WTC11 (cell line): ENCODE data around the gene CAMKMT.

ENCODE experiments used
- CTCF ChIP-seq: fragments of 200-600 bp; IDR thresholded peaks from 2 replicates; pipeline ENCODE4 v1.8.0; 2022; ENCODE audit warnings: antibody characterized with exemption
- E2F4 ChIP-seq: sonication (generic); formaldehyde crosslinking; IDR thresholded peaks from 2 replicates; pipeline ENCODE4 v1.8.1; 2022; ENCODE audit warnings: low read depth, mild to moderate bottlenecking, moderate library complexity, missing genetic modification reagents, borderline replicate concordance
- GABPB1 ChIP-seq: sonication (generic); formaldehyde crosslinking; IDR thresholded peaks from 2 replicates; pipeline ENCODE4 v1.8.1; 2023; ENCODE audit warnings: mild to moderate bottlenecking, missing genetic modification reagents
- MAX ChIP-seq: sonication (generic); formaldehyde crosslinking; IDR thresholded peaks from 2 replicates; pipeline ENCODE4 v1.8.0; 2022; ENCODE audit warnings: mild to moderate bottlenecking, missing genetic modification reagents
- NFATC4 ChIP-seq: fragments of 250-450 bp; sonication (Bioruptor Pico); IDR thresholded peaks from 2 replicates; pipeline ENCODE4 v1.9.0; 2021; ENCODE audit warnings: mild to moderate bottlenecking
- NR1H2 ChIP-seq: sonication (generic); formaldehyde crosslinking; IDR thresholded peaks from 2 replicates; pipeline ENCODE4 v1.9.0; 2021; ENCODE audit warnings: mild to moderate bottlenecking, moderate library complexity, missing genetic modification reagents
- NR3C1 ChIP-seq: sonication (generic); formaldehyde crosslinking; conservative IDR thresholded peaks from 2 replicates; pipeline ENCODE4 v1.8.1; 2023; ENCODE audit warnings: low read depth, mild to moderate bottlenecking, missing genetic modification reagents
- PREB ChIP-seq: sonication (generic); formaldehyde crosslinking; IDR thresholded peaks from 2 replicates; pipeline ENCODE4 v1.8.1; 2022; ENCODE audit warnings: mild to moderate bottlenecking, missing genetic modification reagents, moderate library complexity, borderline replicate concordance
- SP1 ChIP-seq: sonication (generic); formaldehyde crosslinking; conservative IDR thresholded peaks from 2 replicates; pipeline ENCODE4 v1.8.1; 2022; ENCODE audit warnings: missing genetic modification reagents

GRCh38 chr2:44767691-44768090 is 405.9 kb downstream of the CAMKMT start:
- TF ChIP-seq CTCF = no peak
- no peak for TF ChIP-seq NR3C1
- no peak for TF ChIP-seq PREB (CRISPR knock-in tag)
- no peak for TF ChIP-seq SP1 (CRISPR knock-in tag)
- TF ChIP-seq NFATC4 (CRISPR knock-in tag) = no peak
- TF ChIP-seq MAX (CRISPR knock-in tag) = no peak
- no peak for TF ChIP-seq GABPB1 (CRISPR knock-in tag)
- no peak for TF ChIP-seq NR1H2 (CRISPR knock-in tag)
- TF ChIP-seq E2F4 = no peak
